Trophoblast cell (in vitro differentiated cells and primary cell): ENCODE measurements around the gene HIPK2. TPM values are rescaled to one million over a fixed set of nuclear protein-coding genes. Genes with fewer than 3 reads are reported as not detected.
A peak's percentile ranks its signal among the peaks of the same experiment; 100 is the strongest.

Source experiments
- DNase-seq, 2 donors: peaks; one replicate each; pipeline ENCODE4 v3.0.0-alpha.2; 2016
- H2AFZ ChIP-seq: 2 replicates; pipeline ENCODE4 v1.6.1; 2013; ENCODE audit warnings: low read length, moderate library complexity, mild to moderate bottlenecking; ENCODE audit not compliant: insufficient read depth, poor library complexity
- H2AK5ac ChIP-seq: 2 replicates; pipeline ENCODE4 v1.6.1; 2013; ENCODE audit warnings: mild to moderate bottlenecking, low read length
- H2BK120ac ChIP-seq: 2 replicates; pipeline ENCODE4 v1.6.1; 2013; ENCODE audit warnings: low read length, mild to moderate bottlenecking, moderate library complexity; ENCODE audit not compliant: insufficient read depth, poor library complexity
- H2BK12ac ChIP-seq: 2 replicates; pipeline ENCODE4 v1.6.1; 2013; ENCODE audit warnings: mild to moderate bottlenecking, low read length, moderate library complexity
- H2BK5ac ChIP-seq: 2 replicates; pipeline ENCODE4 v1.6.1; 2013; ENCODE audit warnings: low read length, low read depth, moderate library complexity, mild to moderate bottlenecking; ENCODE audit not compliant: poor library complexity
- H3K14ac ChIP-seq: 2 replicates; pipeline ENCODE4 v1.6.1; 2013; ENCODE audit warnings: mild to moderate bottlenecking, low read length
- H3K18ac ChIP-seq: 2 replicates; pipeline ENCODE4 v1.6.1; 2013; ENCODE audit warnings: mild to moderate bottlenecking, low read length
- H3K23ac ChIP-seq: 2 replicates; pipeline ENCODE4 v1.6.1; 2013; ENCODE audit warnings: low read length
- H3K27ac ChIP-seq: 2 replicates; pipeline ENCODE4 v1.5.1; 2013; ENCODE audit warnings: low read depth, mild to moderate bottlenecking, inconsistent platforms, low read length, moderate library complexity
- H3K27me3 ChIP-seq: 2 replicates; pipeline ENCODE4 v1.6.1; 2013; ENCODE audit warnings: inconsistent platforms, mild to moderate bottlenecking, low read length, moderate library complexity; ENCODE audit not compliant: insufficient read depth
- H3K36me3 ChIP-seq, 2 experiments: 1 replicate in 1 of 2; 2 replicates in 1 of 2; pipeline ENCODE4 v1.6.1; 2013; ENCODE audit warnings: low read length in 2 of 2, mild to moderate bottlenecking in 2 of 2, moderate library complexity in 1 of 2; ENCODE audit not compliant: insufficient read depth in 2 of 2, control insufficient read depth in 1 of 2
- H3K4ac ChIP-seq: 2 replicates; pipeline ENCODE4 v1.6.1; 2013; ENCODE audit warnings: low read depth, mild to moderate bottlenecking, low read length, moderate library complexity
- H3K4me1 ChIP-seq, 2 experiments: 1 replicate in 1 of 2; 2 replicates in 1 of 2; pipeline ENCODE4 v1.6.1; 2013; ENCODE audit warnings: low read length in 2 of 2, mild to moderate bottlenecking in 2 of 2, moderate library complexity in 1 of 2; ENCODE audit not compliant: insufficient read depth in 2 of 2, control insufficient read depth in 1 of 2
- H3K4me2 ChIP-seq: 2 replicates; pipeline ENCODE4 v1.6.1; 2013; ENCODE audit warnings: inconsistent platforms, mild to moderate bottlenecking, low read length, moderate library complexity
- H3K4me3 ChIP-seq: 2 replicates; pipeline ENCODE4 v1.5.1; 2013; ENCODE audit warnings: mild to moderate bottlenecking, low read depth, low read length, inconsistent platforms
- H3K79me1 ChIP-seq: one replicate; pipeline ENCODE4 v1.6.1; 2013; ENCODE audit warnings: low read length
- H3K79me2 ChIP-seq: 2 replicates; pipeline ENCODE4 v1.6.1; 2013; ENCODE audit warnings: low read length, mild to moderate bottlenecking; ENCODE audit not compliant: control insufficient read depth, insufficient read depth, poor library complexity
- H3K9ac ChIP-seq: 2 replicates; pipeline ENCODE4 v1.6.1; 2013; ENCODE audit warnings: mild to moderate bottlenecking, low read length
- H3K9me3 ChIP-seq: 2 replicates; pipeline ENCODE4 v1.6.1; 2013; ENCODE audit warnings: low read depth, mild to moderate bottlenecking, control low read depth, inconsistent platforms, low read length; ENCODE audit not compliant: insufficient read depth
- H4K12ac ChIP-seq: 2 replicates; pipeline ENCODE4 v1.6.1; 2013; ENCODE audit warnings: low read depth, mild to moderate bottlenecking, low read length, moderate library complexity
- H4K8ac ChIP-seq: 2 replicates; pipeline ENCODE4 v1.6.1; 2013; ENCODE audit warnings: low read depth, mild to moderate bottlenecking, low read length, moderate library complexity
- H4K91ac ChIP-seq: one replicate; pipeline ENCODE4 v1.6.1; 2013; ENCODE audit warnings: low read depth, mild to moderate bottlenecking, low read length, moderate library complexity
- WGBS: extraction: QIAGEN DNeasy Blood & Tissue Kit; methylation state at CpG from one replicate; pipeline ENCODE4 v1.1.7; 2013; ENCODE audit warnings: missing lambda C conversion rate; ENCODE audit not compliant: insufficient read length, insufficient coverage; ENCODE audit errors: extremely low coverage; 5-methylcytosine and 5-hydroxymethylcytosine counted together
- polyA plus RNA-seq: library from polyadenylated mRNA; stranded (reverse); fragments of 200-250 nt; gene quantifications from 2 replicates; pipeline ENCODE4 v1.2.3, GENCODE V29; 2013

HIPK2 gene
- polyA plus RNA-seq = 6.8 and 8.0 TPM in 2 replicates

DNA sequence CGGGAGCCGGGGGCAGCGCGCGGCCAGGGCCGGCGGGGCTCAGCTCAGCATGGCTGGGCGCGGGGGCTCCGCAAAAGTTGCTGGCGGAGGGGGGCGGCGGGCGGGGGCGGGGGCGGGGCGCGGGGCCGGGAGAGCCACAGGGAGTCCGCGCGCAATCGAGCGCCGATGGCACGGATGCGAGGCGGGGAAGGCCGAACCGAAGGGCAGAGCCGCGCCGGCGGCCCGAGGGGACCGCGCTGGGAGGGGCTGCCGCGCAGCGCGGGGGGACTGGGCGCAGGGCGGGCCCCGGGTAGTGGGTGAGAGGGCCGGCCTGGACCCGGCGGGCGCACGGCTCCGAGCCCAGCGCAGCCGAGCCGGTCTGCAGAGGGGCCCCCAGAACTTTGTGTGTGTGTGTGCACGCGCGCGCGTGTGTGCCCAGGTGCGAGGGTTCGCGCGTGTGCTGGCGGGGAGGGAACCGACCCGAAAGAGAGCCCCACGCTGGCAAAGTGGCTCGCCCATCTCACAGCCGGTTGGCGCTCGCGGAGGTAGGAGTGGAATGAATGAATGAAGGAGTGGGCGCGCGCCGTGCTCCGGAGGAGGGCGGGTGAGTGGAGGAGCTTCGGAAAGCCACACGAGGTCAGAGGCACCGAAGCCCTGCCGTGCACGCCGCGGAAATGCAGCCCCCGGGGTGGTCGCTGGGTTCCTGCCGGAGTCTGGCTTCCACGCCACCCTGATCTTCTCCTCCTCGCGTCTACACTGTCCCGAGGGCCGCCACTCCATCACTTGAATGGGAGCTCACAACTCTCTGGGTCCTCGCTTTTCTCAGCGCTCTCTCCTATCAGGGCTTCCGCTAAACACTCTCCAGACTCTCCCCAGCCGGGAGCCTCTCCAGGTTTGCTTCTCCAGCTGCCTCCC lies at the start of gene HIPK2:
Gene HIPK2 (minus strand): TSS at position 51 of the 894 bp plus-strand sequence. CDS start 375 bp downstream, outside the sequence.
- peak within 1 kb of the TSS; percentile 52 for H3K18ac ChIP-seq
- no peaks in the 10 kb centered on the region for H3K79me2 ChIP-seq
- peak within 1 kb of the TSS; percentile 35 for H4K12ac ChIP-seq
- H3K36me3 ChIP-seq = no peaks in the 10 kb centered on the region
- H3K14ac ChIP-seq = no peak within 1 kb of the TSS
- H2BK5ac ChIP-seq = no peak within 1 kb of the TSS
- WGBS = no CpG with 5 or more reads among the region's 96 CpGs
- H3K23ac ChIP-seq = no peak within 1 kb of the TSS
- H3K27me3 ChIP-seq = peaks cover 13% of the 10 kb centered on the region
- peak within 1 kb of the TSS; percentile 34 for H2AFZ ChIP-seq
- peak within 1 kb of the TSS; percentile 34 for H3K9ac ChIP-seq
- peaks cover 0 to 6% of the 10 kb centered on the region in 2 experiments for H3K4me1 ChIP-seq
- peak within 1 kb of the TSS; percentile 48 for H4K91ac ChIP-seq
- H2BK12ac ChIP-seq = no peak within 1 kb of the TSS
- peak within 1 kb of the TSS; percentile 81 for H3K4me3 ChIP-seq
- H2BK120ac ChIP-seq = no peak within 1 kb of the TSS
- H3K27ac ChIP-seq = no peak within 1 kb of the TSS
- no peak within 1 kb of the TSS for H2AK5ac ChIP-seq
- peak; percentile 50 to 55 for DNase-seq
- H4K8ac ChIP-seq = peak within 1 kb of the TSS; percentile 55
- peak within 1 kb of the TSS; percentile 99 for H3K4me2 ChIP-seq
- H3K79me1 ChIP-seq = no peaks in the 10 kb centered on the region
- no peak within 1 kb of the TSS for H3K4ac ChIP-seq
- no peaks in the 10 kb centered on the region for H3K9me3 ChIP-seq

- H3K4me1 ChIP-seq = no peaks in the 10 kb centered on the region
- H3K4me3 ChIP-seq = no peak overlapping the region
- no peak overlapping the region for H4K12ac ChIP-seq
- H3K4me2 ChIP-seq = no peak overlapping the region
- no peaks in the 10 kb centered on the region for H3K36me3 ChIP-seq
- no peak overlapping the region for H3K23ac ChIP-seq
- H3K18ac ChIP-seq = no peak overlapping the region
- no peak overlapping the region for H3K27ac ChIP-seq
- H2AFZ ChIP-seq = no peak overlapping the region
- no peak overlapping the region for H3K9ac ChIP-seq
- no peak overlapping the region for H2BK120ac ChIP-seq
- H3K4ac ChIP-seq = no peak overlapping the region
- H2AK5ac ChIP-seq = no peak overlapping the region
- H3K14ac ChIP-seq = no peak overlapping the region
- DNase-seq = no peak
- no peaks in the 10 kb centered on the region for H3K79me1 ChIP-seq
- H2BK12ac ChIP-seq = no peak overlapping the region
- H3K9me3 ChIP-seq = no peaks in the 10 kb centered on the region
- H4K8ac ChIP-seq = no peak overlapping the region
- H3K27me3 ChIP-seq = no peaks in the 10 kb centered on the region
- H2BK5ac ChIP-seq = no peak overlapping the region
- no peak overlapping the region for H4K91ac ChIP-seq
- H3K79me2 ChIP-seq = no peaks in the 10 kb centered on the region
These were observed 49.2 kb upstream of the HIPK2 start for GRCh38 chr7:139827042-139827441.

DNA sequence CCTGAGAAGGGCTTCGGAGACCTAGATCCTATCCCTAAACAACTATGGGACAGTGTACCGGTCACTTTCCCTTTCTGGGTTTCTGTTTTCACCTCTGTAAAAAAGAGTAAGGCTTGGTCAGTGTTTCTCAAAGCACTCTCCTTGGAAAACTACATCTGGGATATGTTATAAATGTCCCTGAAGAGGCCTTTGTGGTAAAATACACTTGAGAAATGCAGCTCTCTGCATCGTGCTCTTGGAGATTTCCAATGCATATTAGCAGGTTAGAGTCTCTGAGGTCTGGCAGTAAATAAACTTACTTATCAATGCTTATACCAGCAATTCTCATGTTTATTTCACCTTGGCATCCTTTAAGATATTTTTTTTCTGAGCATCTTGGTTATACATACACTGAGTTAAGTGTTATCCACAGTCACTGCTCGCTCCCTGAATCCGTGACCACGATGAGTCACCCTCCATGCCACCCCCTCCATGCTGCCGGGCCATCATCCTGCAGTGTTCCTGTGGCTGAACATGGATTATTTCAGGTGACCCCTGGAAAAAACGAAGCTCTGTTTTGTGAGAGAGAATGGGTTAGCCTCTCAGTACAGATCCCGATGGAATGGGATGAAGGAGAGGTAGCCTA lies 48.0 kb upstream of the HIPK2 start:
- Histone ChIP-seq H4K12ac (no peak overlapping the region), H3K4me3 (no peak overlapping the region), H3K23ac (no peak overlapping the region), H2AFZ (no peak overlapping the region), H3K4me1 (no peaks in the 10 kb centered on the region), H3K27me3 (no peaks in the 10 kb centered on the region), H3K9ac (no peak overlapping the region), H3K79me1 (no peaks in the 10 kb centered on the region), H3K4ac (no peak overlapping the region), H3K14ac (no peak overlapping the region), H3K18ac (no peak overlapping the region), H2BK12ac (no peak overlapping the region), H3K9me3 (no peaks in the 10 kb centered on the region), H2BK5ac (no peak overlapping the region), H3K27ac (no peak overlapping the region), H3K79me2 (no peaks in the 10 kb centered on the region), H3K4me2 (no peak overlapping the region), H3K36me3 (no peaks in the 10 kb centered on the region), H2BK120ac (no peak overlapping the region), H4K91ac (no peak overlapping the region), H4K8ac (no peak overlapping the region), H2AK5ac (no peak overlapping the region)
- DNase-seq = no peak
- no CpG with 5 or more reads among the region's 9 CpGs for WGBS

GRCh38 chr7:139823959-139824521 lies 46.2 kb upstream of the HIPK2 start:
- H4K91ac ChIP-seq = no peak overlapping the region
- no CpG with 5 or more reads among the region's 8 CpGs for WGBS

More at GRCh38 chr7:139823959-139824521, 46.2 kb upstream of the HIPK2 start:
- no peak overlapping the region for H4K8ac ChIP-seq
- no peak overlapping the region for H2BK5ac ChIP-seq
- H2BK120ac ChIP-seq = no peak overlapping the region
- no peaks in the 10 kb centered on the region for H3K79me2 ChIP-seq
- H3K9ac ChIP-seq = no peak overlapping the region
- no peak for DNase-seq
- H3K14ac ChIP-seq = no peak overlapping the region
- H2BK12ac ChIP-seq = no peak overlapping the region
- H3K9me3 ChIP-seq = no peaks in the 10 kb centered on the region
- no peak overlapping the region for H2AFZ ChIP-seq
- H3K36me3 ChIP-seq = no peaks in the 10 kb centered on the region
- H3K23ac ChIP-seq = no peak overlapping the region
- H3K27me3 ChIP-seq = no peaks in the 10 kb centered on the region
- H3K4me1 ChIP-seq = no peaks in the 10 kb centered on the region
- no peak overlapping the region for H3K4me2 ChIP-seq
- no peak overlapping the region for H3K4me3 ChIP-seq
- H3K27ac ChIP-seq = no peak overlapping the region
- H3K79me1 ChIP-seq = no peaks in the 10 kb centered on the region
- no peak overlapping the region for H3K18ac ChIP-seq
- H3K4ac ChIP-seq = no peak overlapping the region
- no peak overlapping the region for H2AK5ac ChIP-seq
- no peak overlapping the region for H4K12ac ChIP-seq
